ENCODE measurements around the gene CTTN. TPM values are rescaled to one million over a fixed set of nuclear protein-coding genes. Genes with fewer than 3 reads are reported as not detected.
A peak's percentile ranks its signal among the peaks of the same experiment; 100 is the strongest.
"Not testable (repeated sequence)": the region's sequence is repeated elsewhere in the genome, so short reads cannot be mapped to it uniquely, and the experiment has no call there.

CTTN gene
- polyA plus RNA-seq, 1 donor from 2014 or later: 0.74 TPM

DNA sequence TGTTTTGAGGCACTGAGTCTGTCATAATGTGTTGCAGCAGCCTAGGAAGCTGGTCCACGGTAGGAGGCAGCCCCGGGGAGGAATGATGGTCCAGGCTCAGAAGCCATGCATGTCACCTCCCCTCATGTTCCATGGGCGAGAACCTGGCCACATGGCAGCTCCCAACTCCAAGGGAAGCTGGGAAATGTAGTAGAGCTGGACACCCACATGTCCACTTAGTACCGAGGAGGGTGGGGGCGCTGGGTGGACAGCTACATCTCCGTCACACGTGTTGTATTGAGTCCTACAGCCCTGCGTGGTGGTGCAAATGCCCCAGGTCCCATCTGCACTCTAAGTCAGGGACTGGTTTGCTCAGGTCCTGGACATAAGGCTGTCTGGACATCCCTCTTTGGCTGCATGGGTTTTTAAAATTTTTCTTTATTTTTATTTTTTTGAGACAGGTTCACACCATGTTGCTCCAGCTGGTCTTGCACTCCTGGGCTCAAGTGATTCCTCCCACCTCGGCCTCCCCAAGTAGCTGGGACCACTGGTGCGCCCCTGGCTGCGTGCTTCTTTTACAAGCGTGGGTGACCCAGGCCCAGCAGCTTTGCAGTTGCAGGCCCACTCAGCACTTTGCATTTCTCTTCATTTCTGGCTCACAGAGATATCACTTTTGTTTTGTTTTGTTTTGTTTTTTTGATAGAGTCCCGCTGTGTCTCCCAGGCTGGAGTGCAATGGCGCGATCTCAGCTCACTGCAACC, 3.9 kb upstream of the CTTN start:
- Mint-ChIP-seq H3K4me3 (no peak overlapping the region), H3K27me3 (peaks cover 39% of the 10 kb centered on the region), H3K4me1 (peaks cover 10 to 11% (median 10%) of the 10 kb centered on the region in 3 donors), H3K9me3 (peaks cover 0 to 4% (median 0%) of the 10 kb centered on the region in 3 donors), H3K36me3 (peaks cover 1% of the 10 kb centered on the region), H3K27ac (no peak overlapping the region)

DNA sequence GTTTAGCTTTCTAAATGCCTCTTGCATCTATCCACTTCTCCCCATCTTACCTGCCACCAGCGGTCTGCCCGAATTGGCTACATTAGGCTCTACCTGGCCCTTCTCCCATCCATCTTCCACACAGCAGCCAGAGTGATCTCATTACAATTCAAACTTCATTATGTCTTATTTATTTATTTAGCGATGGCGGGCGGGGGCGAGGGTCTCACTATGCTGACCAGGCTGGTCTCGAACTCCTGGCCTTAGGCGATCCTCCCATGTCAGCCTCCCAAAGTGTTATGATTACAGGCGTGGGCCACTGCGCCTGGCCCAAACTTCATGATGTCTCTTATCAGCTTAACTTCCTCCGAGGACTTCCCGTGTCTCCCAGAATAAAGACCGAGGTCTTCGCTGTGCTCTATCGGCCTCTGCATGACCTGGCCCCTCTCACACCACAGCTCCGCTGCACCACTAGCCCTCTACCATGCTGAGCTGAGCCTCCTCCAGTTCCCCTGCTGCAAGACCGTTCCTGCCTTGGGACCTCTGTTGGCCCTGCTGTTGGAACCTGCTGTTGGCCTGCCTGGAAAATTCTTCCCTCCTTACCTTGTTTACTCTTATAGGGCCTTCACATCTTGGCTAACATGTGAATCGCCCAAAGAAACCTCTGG, 870 bp upstream of the CTTN start:
- Mint-ChIP-seq H3K4me1 (peaks cover 10 to 12% (median 10%) of the 10 kb centered on the region in 3 donors), H3K27ac (peak overlapping the region; percentile 52 to 75 (median 67)), H3K27me3 (peaks cover 36% of the 10 kb centered on the region), H3K9me3 (peaks cover 0 to 7% (median 0%) of the 10 kb centered on the region in 3 donors), H3K36me3 (peaks cover 1% of the 10 kb centered on the region), H3K4me3 (peak overlapping the region; percentile 13 to 89 (median 78))

DNA sequence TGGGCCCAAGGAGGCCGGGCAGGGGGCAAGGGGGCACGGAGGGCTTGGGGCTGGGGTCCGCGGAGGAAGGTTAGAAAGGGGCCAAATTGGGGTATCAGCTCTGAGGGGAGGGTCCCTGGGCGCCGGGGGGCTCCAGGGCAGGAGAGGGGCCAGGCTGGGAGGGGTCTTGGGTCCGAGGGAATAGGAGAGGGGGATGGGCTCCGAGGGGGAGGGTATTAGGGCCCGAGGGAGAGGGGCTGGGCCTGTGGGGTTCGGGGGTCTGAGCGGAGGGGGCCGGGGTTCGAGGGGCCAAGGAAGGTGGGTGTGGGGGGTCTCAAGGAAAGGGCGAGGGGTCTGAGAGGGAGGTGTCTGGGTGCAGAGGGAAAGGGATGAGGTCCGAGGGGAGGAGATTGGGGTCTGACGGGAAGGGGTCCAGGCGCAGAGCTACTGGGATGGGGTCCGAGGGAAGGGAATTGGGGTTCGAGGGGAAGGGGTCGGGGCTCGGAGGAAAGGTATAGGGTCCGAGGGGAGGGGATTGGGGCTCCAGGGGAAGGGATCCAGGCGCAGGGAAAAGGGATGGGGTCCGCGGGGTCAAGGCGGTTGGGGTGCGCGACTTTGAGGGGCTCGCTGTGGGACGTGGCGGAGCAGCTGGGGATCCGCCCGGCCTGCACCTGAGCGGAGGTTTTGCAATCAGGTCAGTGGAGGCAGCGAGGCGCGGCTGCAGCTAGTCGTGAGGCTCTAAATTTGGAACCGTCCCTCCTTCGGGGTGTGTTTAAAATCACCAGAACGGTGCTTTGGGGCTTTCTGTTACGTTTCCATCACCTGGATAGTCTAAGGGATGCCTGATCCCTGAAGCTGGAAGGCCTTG, 728 bp downstream of the CTTN start:
- Mint-ChIP-seq H3K9me3 (peaks cover 0 to 7% (median 0%) of the 10 kb centered on the region in 3 donors), H3K36me3 (peaks cover 1% of the 10 kb centered on the region), H3K27me3 (peaks cover 24% of the 10 kb centered on the region), H3K27ac (peak overlapping the region in 2 of 3 donors; percentile 10 to 62), H3K4me3 (peak overlapping the region in 2 of 4 donors; percentile 45 to 57), H3K4me1 (peaks cover 10 to 12% (median 10%) of the 10 kb centered on the region in 3 donors)

DNA sequence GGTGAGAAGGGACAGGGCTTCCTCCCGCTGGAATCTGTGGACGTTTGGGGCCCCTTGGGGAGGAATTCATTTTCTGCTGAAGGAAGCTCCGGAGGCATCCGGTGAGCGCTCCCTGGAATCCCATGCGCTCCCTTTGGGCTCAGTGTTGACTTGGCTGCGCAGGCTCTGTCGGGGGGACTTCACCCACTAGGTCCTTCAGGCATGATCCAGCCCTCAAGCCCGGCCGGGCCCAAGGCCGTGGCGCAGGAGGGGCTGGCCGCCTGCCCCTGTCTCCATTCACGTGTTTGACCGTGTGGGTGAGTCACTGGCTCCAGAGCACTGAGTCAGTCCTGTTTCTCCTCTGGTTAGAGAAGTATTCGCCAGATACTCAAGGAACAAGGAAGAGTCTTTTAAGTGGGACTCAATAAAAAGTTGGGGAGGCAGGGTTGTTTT, 1.4 kb downstream of the CTTN start:
- H3K27ac Mint-ChIP-seq: peak overlapping the region in 1 of 3 donors; percentile 74
- H3K9me3 Mint-ChIP-seq: peaks cover 0 to 6% (median 0%) of the 10 kb centered on the region in 3 donors
- H3K4me1 Mint-ChIP-seq: peaks cover 10 to 12% (median 10%) of the 10 kb centered on the region in 3 donors
- peak overlapping the region in 2 of 4 donors; percentile 57 to 74 for H3K4me3 Mint-ChIP-seq
- peaks cover 1% of the 10 kb centered on the region for H3K36me3 Mint-ChIP-seq
- H3K27me3 Mint-ChIP-seq: peaks cover 21% of the 10 kb centered on the region

DNA sequence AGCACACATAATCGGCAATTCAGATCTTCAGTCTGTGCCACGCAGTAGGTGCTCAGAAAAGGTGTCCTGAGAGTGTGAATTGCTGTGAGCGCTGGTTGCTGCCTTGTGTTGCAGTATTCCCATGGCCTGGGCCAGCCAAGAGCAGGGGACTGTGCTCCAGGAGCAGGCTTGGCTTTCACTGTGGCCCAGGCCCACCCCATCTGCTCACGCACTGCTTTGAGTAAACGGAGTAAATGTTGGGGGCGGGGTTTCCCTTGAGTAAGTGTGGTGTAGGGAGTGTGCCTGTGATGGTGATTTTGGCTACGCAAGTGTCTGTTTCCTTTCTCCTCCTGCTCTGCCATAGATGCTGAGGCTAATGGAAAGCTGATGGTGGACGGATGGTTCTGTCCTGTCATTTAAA, 2.3 kb downstream of the CTTN start:
- H3K4me3 Mint-ChIP-seq: peak overlapping the region in 3 of 4 donors; percentile 21 to 60 (median 56)
- H3K9me3 Mint-ChIP-seq: peaks cover 0 to 5% (median 0%) of the 10 kb centered on the region in 3 donors
- peaks cover 1% of the 10 kb centered on the region for H3K36me3 Mint-ChIP-seq
- H3K27me3 Mint-ChIP-seq: peaks cover 21% of the 10 kb centered on the region
- H3K27ac Mint-ChIP-seq: no peak overlapping the region
- peaks cover 10 to 12% (median 10%) of the 10 kb centered on the region in 3 donors for H3K4me1 Mint-ChIP-seq

DNA sequence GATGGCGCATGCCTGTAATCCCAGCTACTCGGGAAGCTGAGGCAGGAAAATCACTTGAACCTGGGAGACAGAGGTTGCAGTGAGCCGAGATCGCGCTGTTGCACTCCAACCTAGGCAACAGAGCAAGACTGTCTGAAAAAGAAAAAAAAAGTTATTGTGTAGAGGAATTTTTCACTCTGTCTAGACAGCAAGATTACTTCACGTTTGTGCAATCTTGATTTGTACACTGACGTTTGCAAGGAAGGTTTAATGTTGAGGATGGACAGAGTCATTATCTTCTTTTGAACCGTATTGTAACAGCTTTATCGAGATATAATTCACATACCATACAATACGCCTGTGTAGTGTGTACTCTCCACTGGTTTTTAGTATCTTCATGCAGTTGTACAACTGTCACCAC, 3.7 kb downstream of the CTTN start:
- Mint-ChIP-seq H3K36me3 (peaks cover 1% of the 10 kb centered on the region), H3K27ac (no peak overlapping the region), H3K9me3 (peaks cover 0 to 5% (median 0%) of the 10 kb centered on the region in 3 donors), H3K4me3 (no peak overlapping the region), H3K27me3 (peaks cover 18% of the 10 kb centered on the region), H3K4me1 (peaks cover 10 to 12% (median 10%) of the 10 kb centered on the region in 3 donors)

DNA sequence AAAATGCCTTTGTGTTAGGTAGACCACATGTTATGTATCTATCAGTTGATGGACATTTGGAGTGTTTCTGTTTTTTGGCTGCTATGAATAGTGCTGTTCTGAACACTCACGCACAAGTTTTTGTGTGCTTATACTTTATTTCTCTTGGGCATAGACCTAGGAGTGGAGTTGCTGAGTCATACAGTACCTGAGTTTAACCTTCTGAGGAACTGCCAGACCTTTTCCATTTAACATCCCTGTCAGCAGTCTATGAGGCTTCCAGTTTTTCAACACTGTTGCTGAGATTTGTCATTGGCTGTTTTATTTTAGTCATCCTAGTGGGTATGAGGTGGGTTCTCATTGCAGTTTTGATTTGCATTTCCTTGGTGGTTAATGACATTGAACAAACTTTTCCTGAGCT, 4.4 kb downstream of the CTTN start:
- H3K4me3 Mint-ChIP-seq: peak overlapping the region in 1 of 4 donors; percentile 7

DNA sequence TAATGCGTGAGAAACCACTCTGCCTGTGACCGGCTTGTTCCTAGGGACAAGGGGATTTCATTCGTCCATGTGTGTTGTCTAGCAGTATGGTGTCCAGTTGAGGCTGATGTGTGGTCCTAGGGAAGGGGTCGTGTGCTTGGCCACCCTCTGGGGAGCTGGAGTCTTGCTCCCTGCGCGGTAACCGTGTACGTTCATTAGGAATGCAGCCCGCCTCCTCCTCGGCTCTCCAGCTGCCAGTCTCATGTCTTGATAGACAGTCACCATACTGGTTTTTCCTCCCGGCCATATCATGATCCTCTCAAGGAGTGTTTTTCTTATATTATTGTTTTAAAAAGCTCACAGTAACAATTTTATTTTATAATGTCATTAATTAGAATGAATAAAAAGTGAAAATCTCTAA, 5.9 kb downstream of the CTTN start:
- H3K4me1 Mint-ChIP-seq: peaks cover 0 to 2% (median 0%) of the 10 kb centered on the region in 3 donors
- H3K4me3 Mint-ChIP-seq: no peak overlapping the region
- H3K27ac Mint-ChIP-seq: no peak overlapping the region
- H3K27me3 Mint-ChIP-seq: peaks cover 8% of the 10 kb centered on the region
- peaks cover 0 to 3% (median 0%) of the 10 kb centered on the region in 3 donors for H3K9me3 Mint-ChIP-seq
- no peaks in the 10 kb centered on the region for H3K36me3 Mint-ChIP-seq

More for the DNA sequence above, 4.4 kb downstream of the CTTN start:
- Mint-ChIP-seq H3K27ac (no peak overlapping the region), H3K4me1 (peaks cover 4 to 6% (median 4%) of the 10 kb centered on the region in 3 donors), H3K27me3 (peaks cover 11% of the 10 kb centered on the region), H3K9me3 (peaks cover 0 to 3% (median 0%) of the 10 kb centered on the region in 3 donors), H3K36me3 (no peaks in the 10 kb centered on the region)

DNA sequence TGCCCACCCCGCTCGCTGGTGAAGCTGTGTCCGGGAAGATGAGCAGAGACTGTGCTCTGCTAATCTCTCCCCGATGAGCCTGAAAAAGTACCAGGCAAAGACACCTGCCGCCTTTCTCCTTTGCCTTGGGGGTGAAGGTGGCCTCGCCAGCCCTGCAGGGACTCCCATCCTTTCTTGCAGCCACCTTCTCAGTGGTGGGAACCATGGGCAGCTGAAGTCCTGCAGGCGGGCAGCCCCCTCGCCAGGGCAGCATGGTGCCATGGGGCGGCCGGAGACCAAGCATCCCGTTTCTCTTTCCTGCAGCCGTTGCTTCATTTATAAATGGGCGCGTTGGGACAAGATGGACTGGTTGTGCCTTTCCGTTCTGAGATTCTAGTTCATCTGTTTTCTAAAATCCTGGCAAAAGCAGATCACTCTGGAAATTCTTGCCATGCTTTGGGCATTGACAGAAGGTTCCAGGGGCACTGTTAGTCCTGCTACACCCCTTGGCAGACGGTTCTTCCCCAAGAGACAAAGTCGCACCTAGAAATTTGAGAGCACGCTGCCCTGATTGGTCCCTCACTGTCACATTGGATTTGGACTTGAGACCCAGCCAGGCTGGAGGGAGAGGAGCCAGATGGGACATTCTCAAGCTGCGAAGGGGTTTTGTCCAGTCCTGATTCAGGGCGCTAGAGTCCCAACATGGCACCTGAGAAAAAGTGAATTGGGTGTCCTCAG, 7.5 kb downstream of the CTTN start:
- no peaks in the 10 kb centered on the region for H3K36me3 Mint-ChIP-seq
- peaks cover 6% of the 10 kb centered on the region for H3K27me3 Mint-ChIP-seq

DNA sequence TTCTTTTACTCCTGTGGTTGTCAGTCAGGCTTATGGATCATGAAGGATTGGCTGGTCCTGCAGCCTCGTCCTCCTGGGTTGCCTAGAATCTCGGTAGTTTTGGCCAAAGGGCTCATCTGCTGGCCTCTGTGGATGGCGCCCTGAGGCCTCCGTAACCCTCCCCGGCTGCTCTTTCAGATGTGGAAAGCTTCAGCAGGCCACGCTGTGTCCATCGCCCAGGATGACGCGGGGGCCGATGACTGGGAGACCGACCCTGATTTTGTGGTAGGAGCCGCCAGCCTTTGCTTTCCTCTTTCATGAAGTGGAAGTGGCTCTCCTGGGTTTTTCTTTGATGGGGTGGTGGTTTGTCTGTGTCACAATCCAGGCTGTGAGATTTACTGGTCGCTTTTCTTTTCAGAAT, 8.8 kb downstream of the CTTN start:
- no peak overlapping the region for H3K27ac Mint-ChIP-seq
- H3K9me3 Mint-ChIP-seq: no peaks in the 10 kb centered on the region
- no peaks in the 10 kb centered on the region for H3K4me1 Mint-ChIP-seq
- H3K36me3 Mint-ChIP-seq: no peaks in the 10 kb centered on the region
- no peak overlapping the region for H3K4me3 Mint-ChIP-seq
- H3K27me3 Mint-ChIP-seq: peaks cover 6% of the 10 kb centered on the region

More for the DNA sequence above, 7.5 kb downstream of the CTTN start:
- no peak overlapping the region for H3K27ac Mint-ChIP-seq
- H3K4me3 Mint-ChIP-seq: no peak overlapping the region
- H3K4me1 Mint-ChIP-seq: no peaks in the 10 kb centered on the region
- no peaks in the 10 kb centered on the region for H3K9me3 Mint-ChIP-seq

DNA sequence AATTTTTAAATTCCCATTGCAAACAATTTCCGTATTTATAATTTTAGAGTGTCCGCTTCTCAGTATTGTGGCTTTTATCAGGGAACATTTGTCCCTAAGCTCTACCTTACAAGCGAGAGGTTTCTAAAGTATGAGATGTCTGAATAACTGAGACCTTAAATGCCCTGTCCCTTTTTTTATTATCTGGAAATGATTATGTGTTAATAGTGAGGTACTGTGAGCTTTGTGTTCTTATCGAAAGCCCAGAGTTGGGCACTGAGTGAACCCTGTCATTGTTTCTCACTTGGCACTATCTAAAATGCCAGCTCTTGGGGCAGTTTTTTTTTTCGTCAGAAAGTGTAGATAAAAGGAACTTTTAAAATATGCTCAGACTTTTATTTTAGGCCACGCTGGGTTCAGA, 9.5 kb downstream of the CTTN start:
- no peak overlapping the region for H3K4me3 Mint-ChIP-seq
- no peaks in the 10 kb centered on the region for H3K36me3 Mint-ChIP-seq
- H3K9me3 Mint-ChIP-seq: no peaks in the 10 kb centered on the region
- peaks cover 3% of the 10 kb centered on the region for H3K27me3 Mint-ChIP-seq
- H3K4me1 Mint-ChIP-seq: no peaks in the 10 kb centered on the region
- H3K27ac Mint-ChIP-seq: no peak overlapping the region

DNA sequence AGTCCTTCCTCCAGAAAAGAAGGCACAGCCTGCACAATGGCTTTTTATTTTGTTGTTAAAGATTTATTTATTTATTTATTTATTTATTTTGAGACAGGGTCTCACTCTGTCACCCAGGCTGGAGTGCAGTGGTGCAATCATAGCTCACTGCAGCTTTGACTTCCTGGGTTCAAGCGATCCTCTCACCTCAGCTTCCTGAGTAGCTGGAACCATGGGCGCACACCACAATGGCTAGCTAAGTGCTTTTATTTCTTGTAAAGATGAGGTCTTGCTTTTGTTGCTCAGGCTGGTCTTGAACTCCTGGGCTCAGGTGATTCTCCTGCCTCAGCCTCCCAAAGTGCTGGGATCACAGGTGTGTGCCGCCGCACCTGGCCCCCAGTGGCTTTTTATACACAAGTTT, 10.0 kb downstream of the CTTN start:
- H3K36me3 Mint-ChIP-seq, H3K27ac Mint-ChIP-seq, H3K9me3 Mint-ChIP-seq, H3K4me1 Mint-ChIP-seq, H3K4me3 Mint-ChIP-seq, H3K27me3 Mint-ChIP-seq: not testable (repeated sequence)

DNA sequence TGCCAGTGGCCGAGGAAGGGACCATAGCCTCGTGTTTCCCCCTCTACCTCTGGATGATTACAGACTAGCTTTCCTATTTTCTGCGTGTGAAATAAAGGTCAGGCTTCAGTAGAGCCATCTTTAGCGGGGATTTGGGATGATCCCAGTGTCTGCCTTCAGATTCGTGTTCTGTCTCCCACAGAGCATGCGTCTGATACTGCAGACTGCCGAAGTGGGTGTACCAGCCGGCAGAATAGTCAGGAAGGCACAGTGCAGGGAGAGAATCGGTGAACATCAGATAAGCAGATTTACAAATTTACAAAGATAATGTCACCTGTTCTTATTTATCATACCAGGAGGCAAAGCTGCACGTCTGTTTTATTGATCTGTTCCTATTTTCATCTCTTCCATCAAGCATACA, 11.1 kb downstream of the CTTN start:
- Mint-ChIP-seq H3K27me3 (peaks cover 7% of the 10 kb centered on the region), H3K27ac (no peak overlapping the region), H3K9me3 (no peaks in the 10 kb centered on the region), H3K4me3 (no peak overlapping the region), H3K4me1 (no peaks in the 10 kb centered on the region), H3K36me3 (no peaks in the 10 kb centered on the region)

DNA sequence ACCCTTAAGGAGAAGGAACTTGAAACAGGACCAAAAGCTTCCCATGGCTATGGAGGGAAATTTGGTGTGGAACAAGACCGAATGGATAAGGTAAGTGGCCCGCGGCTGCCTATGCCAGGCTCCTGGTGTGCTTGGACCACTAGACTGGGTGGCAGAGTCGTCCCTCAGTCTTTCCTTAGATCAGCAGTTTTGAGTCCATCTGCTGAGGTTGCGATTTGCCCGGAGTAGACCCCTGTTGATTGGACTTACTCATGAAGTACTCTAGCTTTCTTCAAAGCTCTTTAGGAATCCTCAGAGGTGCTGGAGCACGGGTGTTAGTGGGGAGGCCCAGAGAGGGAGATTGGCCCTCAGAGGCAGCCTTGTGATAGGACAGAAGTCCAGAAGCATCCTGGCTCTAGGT, 11.5 kb downstream of the CTTN start:
- Mint-ChIP-seq H3K27ac (no peak overlapping the region), H3K9me3 (no peaks in the 10 kb centered on the region), H3K36me3 (no peaks in the 10 kb centered on the region), H3K4me3 (no peak overlapping the region), H3K27me3 (peaks cover 9% of the 10 kb centered on the region), H3K4me1 (no peaks in the 10 kb centered on the region)
